ENCODE data around the gene SP140.

SP140 gene

DNA sequence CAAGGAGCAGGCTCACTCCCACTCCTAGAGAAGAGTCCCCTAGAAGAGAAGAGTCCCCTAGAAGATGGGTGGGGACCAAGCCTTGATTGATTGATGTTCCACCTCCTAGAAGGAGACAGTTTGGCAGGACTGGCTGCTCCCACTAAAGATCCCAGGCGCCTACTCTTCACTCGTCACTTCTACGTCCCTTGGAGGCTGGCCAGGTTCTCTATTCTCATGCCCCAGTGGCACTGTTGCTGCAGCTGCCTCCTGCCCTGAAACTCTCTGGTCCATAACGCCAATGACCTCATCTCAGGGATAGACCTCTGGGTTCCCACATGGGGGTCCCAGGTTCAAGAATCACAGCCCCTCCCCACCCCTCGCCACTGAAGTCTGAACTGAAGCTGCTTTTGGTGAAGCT is 99.0 kb downstream of the SP140 start:
- no peak for DNase-seq (ENCODE audit: low read depth)
- no peak overlapping the region for H3K4me3 ChIP-seq (replicated peaks; ENCODE audit: low read depth, low read length)
- TF ChIP-seq, protein P1, sequence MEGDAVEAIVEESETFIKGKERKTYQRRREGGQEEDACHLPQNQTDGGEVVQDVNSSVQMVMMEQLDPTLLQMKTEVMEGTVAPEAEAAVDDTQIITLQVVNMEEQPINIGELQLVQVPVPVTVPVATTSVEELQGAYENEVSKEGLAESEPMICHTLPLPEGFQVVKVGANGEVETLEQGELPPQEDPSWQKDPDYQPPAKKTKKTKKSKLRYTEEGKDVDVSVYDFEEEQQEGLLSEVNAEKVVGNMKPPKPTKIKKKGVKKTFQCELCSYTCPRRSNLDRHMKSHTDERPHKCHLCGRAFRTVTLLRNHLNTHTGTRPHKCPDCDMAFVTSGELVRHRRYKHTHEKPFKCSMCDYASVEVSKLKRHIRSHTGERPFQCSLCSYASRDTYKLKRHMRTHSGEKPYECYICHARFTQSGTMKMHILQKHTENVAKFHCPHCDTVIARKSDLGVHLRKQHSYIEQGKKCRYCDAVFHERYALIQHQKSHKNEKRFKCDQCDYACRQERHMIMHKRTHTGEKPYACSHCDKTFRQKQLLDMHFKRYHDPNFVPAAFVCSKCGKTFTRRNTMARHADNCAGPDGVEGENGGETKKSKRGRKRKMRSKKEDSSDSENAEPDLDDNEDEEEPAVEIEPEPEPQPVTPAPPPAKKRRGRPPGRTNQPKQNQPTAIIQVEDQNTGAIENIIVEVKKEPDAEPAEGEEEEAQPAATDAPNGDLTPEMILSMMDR (IDR thresholded peaks at IDR 0.05; ENCODE audit: low read length, missing control alignments) = no peak

DNA sequence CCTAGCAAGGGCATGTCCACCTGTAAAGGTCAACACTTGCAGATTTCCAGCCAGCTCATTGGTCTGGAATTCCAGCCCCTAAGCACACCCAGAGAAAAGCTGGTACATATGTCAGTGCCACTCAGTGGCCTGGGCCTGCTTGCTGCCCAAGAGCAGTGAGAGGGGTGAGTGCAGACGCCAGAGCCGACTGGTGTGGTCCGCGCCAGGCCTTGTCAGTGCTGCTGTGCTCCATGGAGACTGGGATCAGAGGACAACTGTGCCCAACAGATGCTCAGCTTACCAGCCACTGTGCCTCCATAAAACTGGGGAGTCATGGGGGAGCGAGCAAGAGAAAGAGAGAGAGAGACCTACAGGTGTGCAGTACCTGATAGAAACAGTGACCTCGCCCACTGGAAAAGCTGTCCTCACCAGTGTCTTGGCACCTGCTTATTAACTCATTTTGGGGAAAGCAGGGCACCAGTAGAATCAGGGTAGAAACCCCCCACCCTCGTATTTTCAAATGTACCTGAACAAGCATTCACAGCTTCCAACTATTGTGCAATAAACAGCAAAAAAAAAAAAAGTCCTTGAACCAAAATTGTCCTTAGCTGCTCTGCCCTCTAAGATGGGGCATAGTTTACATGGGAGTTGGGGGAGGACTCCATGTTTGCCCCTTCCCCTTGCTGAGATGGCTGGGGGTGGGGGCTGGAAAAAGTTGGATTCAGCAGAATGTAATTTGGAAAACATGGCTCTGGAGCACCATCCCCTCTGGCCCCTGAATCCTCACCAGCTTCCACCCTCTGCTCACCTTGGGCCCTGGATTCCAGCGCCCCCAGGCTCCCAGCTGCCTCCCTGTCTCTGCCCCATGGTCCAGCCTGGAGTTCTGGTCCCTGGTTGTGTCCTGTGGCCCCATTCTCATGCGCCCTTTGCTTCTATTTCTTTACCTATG is 100.0 kb downstream of the SP140 start:
- H3K4me3 ChIP-seq (replicated peaks; ENCODE audit: low read depth, low read length) = no peak overlapping the region
- DNase-seq (ENCODE audit: low read depth) = no peak
- TF ChIP-seq, protein P1 (IDR thresholded peaks at IDR 0.05; ENCODE audit: low read length, missing control alignments) = no peak

DNA sequence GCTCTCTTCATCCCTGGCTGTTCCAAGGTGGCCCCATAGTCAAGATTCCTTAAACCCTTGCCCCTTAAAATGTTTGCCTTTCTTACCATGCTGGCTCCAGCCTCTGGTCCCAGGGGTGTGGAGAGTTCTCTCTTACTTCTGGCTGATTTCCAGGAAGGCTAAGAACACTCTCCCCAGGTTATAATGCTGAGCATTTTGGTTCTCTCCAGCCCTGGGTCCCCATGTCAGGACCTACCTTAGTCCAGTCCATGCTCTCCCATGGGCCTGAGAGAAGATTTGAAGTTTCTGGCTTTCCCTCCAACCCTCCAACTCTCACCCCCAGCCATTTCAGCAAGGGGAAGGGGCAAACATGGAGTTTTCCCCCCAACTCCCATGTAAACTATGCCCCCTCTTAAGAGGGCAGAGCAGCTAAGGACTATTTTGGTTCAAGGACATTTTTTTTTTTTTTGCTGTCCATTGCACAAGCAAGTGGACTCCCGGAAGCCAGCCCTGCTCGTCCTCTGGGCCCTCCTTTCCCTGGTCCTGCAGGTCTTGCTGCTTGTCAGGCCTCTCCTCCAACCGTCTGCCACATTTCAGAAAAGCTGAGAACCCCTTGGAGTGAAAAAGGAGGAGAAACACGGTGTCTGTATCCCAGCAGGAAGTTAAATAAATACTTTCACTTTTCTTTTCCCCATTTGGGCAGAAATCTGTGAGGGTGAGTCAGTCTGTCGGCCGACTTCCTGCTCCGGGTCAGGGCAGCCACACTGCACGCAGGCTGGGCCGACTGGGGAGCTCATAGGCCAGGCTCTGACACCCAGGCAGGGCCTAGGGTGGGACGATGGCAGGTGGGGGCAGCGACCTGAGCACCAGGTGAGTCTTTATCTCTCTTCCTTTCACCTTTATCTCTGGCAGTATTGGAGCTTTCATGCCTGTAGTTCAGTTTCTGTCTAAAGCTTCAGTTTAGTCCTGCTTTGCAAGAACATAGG is 101.2 kb downstream of the SP140 start, which contains the start of gene SP140L:
SP140L (plus strand) TSS at position 741 of the 965 bp plus-strand sequence; CDS start at position 818, 77 bp downstream.
- peak; percentile 84 for DNase-seq (ENCODE audit: low read depth)
- peak within 1 kb of the TSS; percentile 60 for H3K4me3 ChIP-seq (replicated peaks; ENCODE audit: low read depth, low read length)
- TF ChIP-seq, protein P1 (IDR thresholded peaks at IDR 0.05; ENCODE audit: low read length, missing control alignments) = no peak

DNA sequence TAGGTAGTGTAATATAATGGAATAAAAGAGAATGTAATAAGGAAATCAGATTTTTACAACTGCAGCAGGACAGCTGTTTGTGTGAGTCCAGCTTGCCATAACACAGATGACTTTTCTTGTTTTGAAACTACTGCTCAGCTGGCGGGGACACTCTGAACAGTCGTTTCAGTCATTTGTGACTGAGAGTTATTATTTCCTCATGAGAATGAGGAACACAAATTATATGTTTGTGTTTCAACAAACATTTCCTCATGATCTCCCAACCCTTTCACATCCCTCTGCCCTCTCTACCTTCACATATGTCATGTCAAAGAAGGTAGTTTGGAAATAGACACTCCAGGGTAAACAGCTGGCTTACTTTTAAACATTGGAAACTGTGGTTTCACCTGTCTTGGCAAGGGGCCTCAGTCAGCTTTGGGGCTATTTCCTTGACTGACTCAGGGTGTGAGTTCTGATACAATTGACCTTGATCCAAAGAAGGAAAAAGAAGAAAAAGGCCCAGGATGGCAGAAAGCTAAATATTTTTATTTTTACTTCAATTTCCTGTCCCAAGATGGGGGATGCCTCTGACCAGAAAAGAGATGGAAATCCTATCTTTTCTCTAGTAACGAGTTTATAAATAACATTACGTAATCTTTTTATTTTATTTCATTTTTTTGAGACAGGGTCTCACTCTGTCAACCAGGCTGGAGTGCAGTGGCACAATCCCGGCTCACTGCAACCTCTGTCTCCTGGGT is 102.0 kb downstream of the SP140 start:
- peak overlapping the region; percentile 60 for H3K4me3 ChIP-seq (replicated peaks; ENCODE audit: low read depth, low read length)
- DNase-seq (ENCODE audit: low read depth) = no peak
- TF ChIP-seq, protein P1 (IDR thresholded peaks at IDR 0.05; ENCODE audit: low read length, missing control alignments) = no peak

DNA sequence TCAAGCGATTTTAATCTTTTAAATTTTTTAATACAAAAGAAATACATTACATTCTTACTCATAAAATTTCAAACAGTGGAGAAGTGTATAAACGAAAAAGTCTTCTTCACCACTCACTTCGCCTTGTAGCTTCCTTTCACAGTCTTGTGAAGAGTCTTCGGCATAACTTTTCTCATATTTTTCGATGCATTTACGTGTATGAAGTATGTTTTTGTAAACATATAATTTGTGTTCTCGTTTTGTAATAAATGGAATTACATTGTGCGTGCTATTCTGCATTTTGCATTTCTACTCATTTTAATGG is 102.6 kb downstream of the SP140 start:
- TF ChIP-seq, protein P1 (IDR thresholded peaks at IDR 0.05; ENCODE audit: low read length, missing control alignments) = no peak
- no peak overlapping the region for H3K4me3 ChIP-seq (replicated peaks; ENCODE audit: low read depth, low read length)
- DNase-seq (ENCODE audit: low read depth) = no peak

DNA sequence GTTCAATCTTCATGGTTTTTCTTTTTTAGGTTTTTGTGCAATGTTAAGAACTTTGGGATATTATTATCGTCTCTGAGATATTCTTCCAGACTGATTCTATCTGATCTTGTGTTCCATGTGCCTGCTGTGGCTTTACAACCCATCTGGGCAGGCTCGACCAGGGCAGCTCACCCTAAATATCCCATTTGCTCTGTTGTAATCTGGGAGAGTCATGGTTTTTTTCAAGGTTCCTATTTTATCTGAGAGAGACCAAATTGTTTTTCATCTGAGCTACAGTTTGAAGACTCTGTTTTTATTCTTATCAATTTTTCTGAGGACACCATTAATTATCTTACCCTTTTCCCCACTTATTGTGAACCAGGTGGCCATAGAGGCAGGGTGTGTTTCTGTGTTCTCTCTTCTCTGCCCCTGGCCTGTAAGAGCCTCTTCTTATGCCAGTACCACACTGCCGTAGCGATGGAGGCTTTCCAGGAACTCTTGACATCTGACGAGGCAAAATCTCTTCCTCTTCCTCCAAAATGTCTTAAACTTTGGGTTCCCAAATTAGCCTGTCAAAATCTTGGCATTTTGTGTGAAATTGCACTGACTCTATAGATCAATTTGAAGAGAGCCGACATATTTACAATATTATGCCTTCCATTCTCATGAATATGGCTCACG is 104.5 kb downstream of the SP140 start:
- no peak overlapping the region for H3K4me3 ChIP-seq (replicated peaks; ENCODE audit: low read depth, low read length)
- TF ChIP-seq, protein P1 (IDR thresholded peaks at IDR 0.05; ENCODE audit: low read length, missing control alignments) = no peak
- DNase-seq (ENCODE audit: low read depth) = no peak

All from fibroblast of pulmonary artery (primary cell).